ENCODE measurements around the gene PLEKHA6.

DNA sequence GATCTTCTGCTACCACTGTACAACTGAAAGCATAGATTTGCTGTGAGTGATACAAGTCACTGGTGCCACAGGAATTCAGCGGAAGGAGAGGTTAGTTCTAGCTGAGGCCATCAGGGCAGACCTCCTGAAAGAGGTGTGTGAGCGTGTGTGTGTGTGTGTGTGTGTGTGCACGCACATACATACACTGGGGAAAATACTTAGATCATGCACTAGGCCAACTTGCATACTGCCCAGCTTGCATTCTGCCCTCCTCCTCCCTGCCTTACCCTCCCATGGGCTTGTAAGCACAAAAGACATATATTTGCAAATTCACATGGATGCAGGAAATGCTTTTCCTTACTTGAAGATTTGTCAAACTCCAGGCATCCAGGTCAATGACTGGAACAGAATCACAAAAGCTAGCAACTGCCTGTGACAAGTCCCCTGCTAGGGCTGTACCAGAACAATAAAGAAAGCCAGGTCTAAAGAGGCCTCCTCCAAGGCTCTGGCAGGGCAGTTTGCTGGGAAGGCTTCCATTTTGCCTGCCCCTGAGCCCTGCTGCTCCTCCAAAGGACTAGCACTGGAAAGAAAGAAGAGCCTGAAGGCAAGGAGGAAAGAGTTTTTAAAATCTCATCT is 23.2 kb downstream of the PLEKHA6 start:
- TF ChIP-seq, protein P1, sequence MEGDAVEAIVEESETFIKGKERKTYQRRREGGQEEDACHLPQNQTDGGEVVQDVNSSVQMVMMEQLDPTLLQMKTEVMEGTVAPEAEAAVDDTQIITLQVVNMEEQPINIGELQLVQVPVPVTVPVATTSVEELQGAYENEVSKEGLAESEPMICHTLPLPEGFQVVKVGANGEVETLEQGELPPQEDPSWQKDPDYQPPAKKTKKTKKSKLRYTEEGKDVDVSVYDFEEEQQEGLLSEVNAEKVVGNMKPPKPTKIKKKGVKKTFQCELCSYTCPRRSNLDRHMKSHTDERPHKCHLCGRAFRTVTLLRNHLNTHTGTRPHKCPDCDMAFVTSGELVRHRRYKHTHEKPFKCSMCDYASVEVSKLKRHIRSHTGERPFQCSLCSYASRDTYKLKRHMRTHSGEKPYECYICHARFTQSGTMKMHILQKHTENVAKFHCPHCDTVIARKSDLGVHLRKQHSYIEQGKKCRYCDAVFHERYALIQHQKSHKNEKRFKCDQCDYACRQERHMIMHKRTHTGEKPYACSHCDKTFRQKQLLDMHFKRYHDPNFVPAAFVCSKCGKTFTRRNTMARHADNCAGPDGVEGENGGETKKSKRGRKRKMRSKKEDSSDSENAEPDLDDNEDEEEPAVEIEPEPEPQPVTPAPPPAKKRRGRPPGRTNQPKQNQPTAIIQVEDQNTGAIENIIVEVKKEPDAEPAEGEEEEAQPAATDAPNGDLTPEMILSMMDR (conservative IDR thresholded peaks at IDR 0.05; ENCODE audit: low read depth in 2 of 2): no peak
- TF ChIP-seq EZH2 (IDR thresholded peaks at IDR 0.05; ENCODE audit: low read depth, unreplicated experiment): no peak
- no peak for TF ChIP-seq STAT1 (IDR thresholded peaks at IDR 0.05; ENCODE audit: unreplicated experiment)
- TF ChIP-seq POLR2AphosphoS5 (IDR thresholded peaks at IDR 0.05; ENCODE audit: low read depth): no peak
- TF ChIP-seq ZNF114 (CRISPR knock-in tag; IDR thresholded peaks at IDR 0.05): no peak
- no peak for TF ChIP-seq EZH2phosphoT487 (IDR thresholded peaks at IDR 0.05; ENCODE audit: unreplicated experiment)
- TF ChIP-seq, protein P2, sequence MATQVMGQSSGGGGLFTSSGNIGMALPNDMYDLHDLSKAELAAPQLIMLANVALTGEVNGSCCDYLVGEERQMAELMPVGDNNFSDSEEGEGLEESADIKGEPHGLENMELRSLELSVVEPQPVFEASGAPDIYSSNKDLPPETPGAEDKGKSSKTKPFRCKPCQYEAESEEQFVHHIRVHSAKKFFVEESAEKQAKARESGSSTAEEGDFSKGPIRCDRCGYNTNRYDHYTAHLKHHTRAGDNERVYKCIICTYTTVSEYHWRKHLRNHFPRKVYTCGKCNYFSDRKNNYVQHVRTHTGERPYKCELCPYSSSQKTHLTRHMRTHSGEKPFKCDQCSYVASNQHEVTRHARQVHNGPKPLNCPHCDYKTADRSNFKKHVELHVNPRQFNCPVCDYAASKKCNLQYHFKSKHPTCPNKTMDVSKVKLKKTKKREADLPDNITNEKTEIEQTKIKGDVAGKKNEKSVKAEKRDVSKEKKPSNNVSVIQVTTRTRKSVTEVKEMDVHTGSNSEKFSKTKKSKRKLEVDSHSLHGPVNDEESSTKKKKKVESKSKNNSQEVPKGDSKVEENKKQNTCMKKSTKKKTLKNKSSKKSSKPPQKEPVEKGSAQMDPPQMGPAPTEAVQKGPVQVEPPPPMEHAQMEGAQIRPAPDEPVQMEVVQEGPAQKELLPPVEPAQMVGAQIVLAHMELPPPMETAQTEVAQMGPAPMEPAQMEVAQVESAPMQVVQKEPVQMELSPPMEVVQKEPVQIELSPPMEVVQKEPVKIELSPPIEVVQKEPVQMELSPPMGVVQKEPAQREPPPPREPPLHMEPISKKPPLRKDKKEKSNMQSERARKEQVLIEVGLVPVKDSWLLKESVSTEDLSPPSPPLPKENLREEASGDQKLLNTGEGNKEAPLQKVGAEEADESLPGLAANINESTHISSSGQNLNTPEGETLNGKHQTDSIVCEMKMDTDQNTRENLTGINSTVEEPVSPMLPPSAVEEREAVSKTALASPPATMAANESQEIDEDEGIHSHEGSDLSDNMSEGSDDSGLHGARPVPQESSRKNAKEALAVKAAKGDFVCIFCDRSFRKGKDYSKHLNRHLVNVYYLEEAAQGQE (IDR thresholded peaks at IDR 0.05; ENCODE audit: unreplicated experiment): no peak

All from GM23338 (cell line).